ENCODE data around the gene ADCK1.

DNA sequence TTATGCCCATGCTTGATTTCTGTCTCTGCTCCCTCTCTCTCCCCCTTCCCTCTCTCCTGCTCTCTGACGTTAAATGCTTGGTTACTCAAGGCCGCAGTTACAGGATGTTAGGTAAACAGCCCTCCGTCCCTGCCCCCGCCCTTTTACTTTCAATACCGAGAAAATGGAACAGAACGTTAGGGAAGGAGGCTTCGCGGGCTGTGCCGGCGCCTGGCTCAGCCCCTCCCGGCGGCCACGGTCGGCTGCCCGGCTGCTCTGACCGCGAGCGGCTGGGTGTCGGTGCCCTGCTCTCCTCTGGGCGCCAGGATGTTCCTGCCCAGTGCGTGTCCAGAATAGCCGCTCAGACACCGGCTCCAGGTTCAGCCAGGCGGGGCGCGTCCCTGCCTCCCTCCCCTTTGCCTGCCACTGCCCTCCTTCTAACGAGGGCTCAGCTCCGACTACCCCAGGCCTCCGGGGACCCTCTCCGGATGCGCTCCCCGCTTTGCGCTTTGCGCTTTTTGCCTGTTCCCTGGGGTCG, 166.1 kb downstream of the ADCK1 start:
- no peak for TF ChIP-seq POLR2A (IDR thresholded peaks at IDR 0.05)
- TF ChIP-seq, protein P1, sequence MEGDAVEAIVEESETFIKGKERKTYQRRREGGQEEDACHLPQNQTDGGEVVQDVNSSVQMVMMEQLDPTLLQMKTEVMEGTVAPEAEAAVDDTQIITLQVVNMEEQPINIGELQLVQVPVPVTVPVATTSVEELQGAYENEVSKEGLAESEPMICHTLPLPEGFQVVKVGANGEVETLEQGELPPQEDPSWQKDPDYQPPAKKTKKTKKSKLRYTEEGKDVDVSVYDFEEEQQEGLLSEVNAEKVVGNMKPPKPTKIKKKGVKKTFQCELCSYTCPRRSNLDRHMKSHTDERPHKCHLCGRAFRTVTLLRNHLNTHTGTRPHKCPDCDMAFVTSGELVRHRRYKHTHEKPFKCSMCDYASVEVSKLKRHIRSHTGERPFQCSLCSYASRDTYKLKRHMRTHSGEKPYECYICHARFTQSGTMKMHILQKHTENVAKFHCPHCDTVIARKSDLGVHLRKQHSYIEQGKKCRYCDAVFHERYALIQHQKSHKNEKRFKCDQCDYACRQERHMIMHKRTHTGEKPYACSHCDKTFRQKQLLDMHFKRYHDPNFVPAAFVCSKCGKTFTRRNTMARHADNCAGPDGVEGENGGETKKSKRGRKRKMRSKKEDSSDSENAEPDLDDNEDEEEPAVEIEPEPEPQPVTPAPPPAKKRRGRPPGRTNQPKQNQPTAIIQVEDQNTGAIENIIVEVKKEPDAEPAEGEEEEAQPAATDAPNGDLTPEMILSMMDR (IDR thresholded peaks at IDR 0.05), result no peak
- TF ChIP-seq POLR2AphosphoS5 (IDR thresholded peaks at IDR 0.05), result no peak

Data from upper lobe of left lung (tissue), 4 donors.